Natural killer cell (primary cell): ENCODE data around the gene DPM2. TPM values are rescaled to one million over a fixed set of nuclear protein-coding genes. Genes with fewer than 3 reads are reported as not detected.

Experiments used
- ATAC-seq, 3 donors: fragments of 150-1000 bp in 2 of 3; fragments of 200-7000 bp in 1 of 3; cut with Tn5 transposase; 1 replicate in 1 of 3; 2 replicates in 2 of 3; pipeline ENCODE4 v1.10.0; 2021; ENCODE audit warnings: mild to moderate bottlenecking in 2 of 3, moderate library complexity in 2 of 3
- DNase-seq, 2 donors: peaks; one replicate each; pipeline versions ENCODE4 v3.0.0 to v3.0.0-alpha.2; 2013 to 2021; ENCODE audit warnings: mixed read lengths in 1 of 2
- H3K27ac ChIP-seq: one replicate; pipeline ENCODE4 v1.5.1; 2013; ENCODE audit warnings: mild to moderate bottlenecking, low read length
- H3K27me3 ChIP-seq: one replicate; pipeline ENCODE4 v1.6.1; 2013; ENCODE audit warnings: low read length; ENCODE audit not compliant: control insufficient read depth, insufficient read depth
- H3K36me3 ChIP-seq: one replicate; pipeline ENCODE4 v1.6.1; 2013; ENCODE audit warnings: low read length; ENCODE audit not compliant: control insufficient read depth, insufficient read depth
- H3K4me1 ChIP-seq: one replicate; pipeline ENCODE4 v1.6.1; 2013; ENCODE audit warnings: low read length; ENCODE audit not compliant: control insufficient read depth, insufficient read depth
- H3K4me3 ChIP-seq: one replicate; pipeline ENCODE4 v1.5.1; 2013; ENCODE audit warnings: low read length
- H3K9me3 ChIP-seq: one replicate; pipeline ENCODE4 v1.6.1; 2013; ENCODE audit warnings: low read length; ENCODE audit not compliant: control insufficient read depth, insufficient read depth
- H3K27ac Mint-ChIP-seq, 2 donors: one replicate each; pipeline ENCODE4 v1.8.0; 2022; ENCODE audit warnings: mild to moderate bottlenecking in 2 of 2, mixed read lengths in 2 of 2, moderate library complexity in 1 of 2
- H3K27me3 Mint-ChIP-seq, 2 donors: one replicate each; pipeline ENCODE4 v1.8.0; 2022; ENCODE audit warnings: low read depth in 2 of 2, mixed read lengths in 2 of 2
- H3K36me3 Mint-ChIP-seq: one replicate; pipeline ENCODE4 v1.8.0; 2022; ENCODE audit warnings: mixed read lengths
- H3K4me1 Mint-ChIP-seq, 2 donors: one replicate each; pipeline ENCODE4 v1.8.0; 2022; ENCODE audit warnings: mixed read lengths in 2 of 2
- H3K4me3 Mint-ChIP-seq: one replicate; pipeline ENCODE4 v1.8.0; 2022; ENCODE audit warnings: mild to moderate bottlenecking, moderate library complexity, mixed read lengths
- H3K9me3 Mint-ChIP-seq, 2 donors: one replicate each; pipeline ENCODE4 v1.8.0; 2022; ENCODE audit warnings: mixed read lengths in 2 of 2
- CTCF ChIP-seq: fragments of 200-600 bp; IDR thresholded peaks from one replicate; pipeline ENCODE4 v1.8.0; 2022; ENCODE audit warnings: antibody characterized with exemption
- WGBS: methylation state at CpG from one replicate; pipeline ENCODE4 v1.1.7; 2013; ENCODE audit warnings: missing lambda C conversion rate; ENCODE audit not compliant: insufficient coverage; 5-methylcytosine and 5-hydroxymethylcytosine counted together
- intact Hi-C: fragments of 100-400 bp; cut with micrococcal nuclease; formaldehyde crosslinking; loops from one replicate; pipeline ENCODE4 v1.14.2; 2022
- total RNA-seq, 4 donors: library from RNA; stranded (reverse); fragments of 120-200 nt in 1 of 4; gene quantifications; one replicate each; pipeline versions ENCODE4 v1.2.3 to v1.2.4, GENCODE V29; 2013 to 2022

The DPM2 gene
- total RNA-seq, 3 donors from 2014 or later (not counting 1 experiment from before 2014, with no cell fraction given) = 22.9 to 31.4 (median 24.1) TPM

GRCh38 chr9:127909839-127910273 is 27.8 kb downstream of the DPM2 start:
- no peaks in the 10 kb centered on the region for H3K9me3 Mint-ChIP-seq
- WGBS = 79% methylated on average over 17 of the region's 17 CpGs
- peaks cover 16 to 30% of the 10 kb centered on the region in 2 donors for H3K4me1 Mint-ChIP-seq
- peak overlapping the region; percentile 18 for H3K27ac ChIP-seq
- H3K27ac Mint-ChIP-seq = no peak overlapping the region
- peaks cover 44% of the 10 kb centered on the region for H3K4me1 ChIP-seq
- TF ChIP-seq CTCF = no peak
- no peak for ATAC-seq
- H3K36me3 ChIP-seq = peaks cover 36% of the 10 kb centered on the region
- no peak for DNase-seq
- no peak overlapping the region for H3K4me3 ChIP-seq
- no peaks in the 10 kb centered on the region for H3K27me3 ChIP-seq
- H3K36me3 Mint-ChIP-seq = no peaks in the 10 kb centered on the region
- no peaks in the 10 kb centered on the region for H3K27me3 Mint-ChIP-seq
- H3K4me3 Mint-ChIP-seq = no peak overlapping the region
- H3K9me3 ChIP-seq = no peaks in the 10 kb centered on the region
- intact Hi-C loops = loop anchor here (10.0 kb wide), 1 partner anchor 685 kb away; no protein-coding TSS in a partner anchor

DNA sequence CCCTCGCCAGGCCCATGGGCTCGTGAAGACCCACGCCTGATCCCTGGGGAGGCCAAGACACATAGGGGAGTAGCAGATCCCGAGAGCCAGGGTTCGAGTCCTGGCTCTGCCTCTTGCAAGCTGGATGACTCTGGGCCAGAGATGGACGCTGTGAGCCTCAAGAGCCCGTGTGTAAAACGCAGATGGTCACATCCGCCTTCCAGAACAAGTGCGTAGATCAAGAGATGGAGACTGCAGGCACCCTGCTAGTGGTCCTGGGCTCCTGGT is 29.1 kb downstream of the DPM2 start:
- Mint-ChIP-seq H3K27me3 (no peaks in the 10 kb centered on the region), H3K4me1 (peaks cover 27 to 43% of the 10 kb centered on the region in 2 donors), H3K9me3 (no peaks in the 10 kb centered on the region), H3K27ac (no peak overlapping the region), H3K36me3 (no peaks in the 10 kb centered on the region), H3K4me3 (no peak overlapping the region)
- DNase-seq (no peak), ATAC-seq (no peak)
- no peak for TF ChIP-seq CTCF
- H3K27ac ChIP-seq = no peak overlapping the region
- no peak overlapping the region for H3K4me3 ChIP-seq
- H3K36me3 ChIP-seq = peaks cover 30% of the 10 kb centered on the region
- intact Hi-C loops = no loop called here
- H3K9me3 ChIP-seq = no peaks in the 10 kb centered on the region
- H3K4me1 ChIP-seq = peaks cover 53% of the 10 kb centered on the region
- WGBS = 96% methylated on average over 10 of the region's 10 CpGs
- no peaks in the 10 kb centered on the region for H3K27me3 ChIP-seq

GRCh38 chr9:127907867-127908659 is 29.6 kb downstream of the DPM2 start:
- Mint-ChIP-seq H3K27me3 (no peaks in the 10 kb centered on the region), H3K27ac (peak overlapping the region; percentile 100), H3K4me3 (no peak overlapping the region), H3K4me1 (peaks cover 32 to 48% of the 10 kb centered on the region in 2 donors), H3K9me3 (no peaks in the 10 kb centered on the region), H3K36me3 (no peaks in the 10 kb centered on the region)
- peak overlapping the region; percentile 96 for H3K27ac ChIP-seq
- H3K36me3 ChIP-seq = peaks cover 29% of the 10 kb centered on the region
- intact Hi-C loops = no loop called here
- ATAC-seq = no peak
- TF ChIP-seq CTCF = no peak
- H3K27me3 ChIP-seq = no peaks in the 10 kb centered on the region
- no peak for DNase-seq
- peaks cover 58% of the 10 kb centered on the region for H3K4me1 ChIP-seq
- H3K9me3 ChIP-seq = no peaks in the 10 kb centered on the region
- no peak overlapping the region for H3K4me3 ChIP-seq
- 89% methylated on average over 35 of the region's 35 CpGs for WGBS
